HT1080 (cell line): ENCODE measurements around the gene RFX4. TPM values are rescaled to one million over a fixed set of nuclear protein-coding genes. Genes with fewer than 3 reads are reported as not detected.

Experiments used
- DNase-seq: peaks from one replicate; pipeline ENCODE4 v3.0.0-alpha.2; 2015; ENCODE audit warnings: low read depth
- total RNA-seq: library from RNA; depleted of rRNA; stranded (reverse); fragments of >200 nt; shearing (Covaris generic); gene quantifications from 2 replicates; pipeline ENCODE4 v1.2.3, GENCODE V29; 2014; rRNA removed

The RFX4 gene
- total RNA-seq, 1 experiment from 2014 or later, result not detected

DNA sequence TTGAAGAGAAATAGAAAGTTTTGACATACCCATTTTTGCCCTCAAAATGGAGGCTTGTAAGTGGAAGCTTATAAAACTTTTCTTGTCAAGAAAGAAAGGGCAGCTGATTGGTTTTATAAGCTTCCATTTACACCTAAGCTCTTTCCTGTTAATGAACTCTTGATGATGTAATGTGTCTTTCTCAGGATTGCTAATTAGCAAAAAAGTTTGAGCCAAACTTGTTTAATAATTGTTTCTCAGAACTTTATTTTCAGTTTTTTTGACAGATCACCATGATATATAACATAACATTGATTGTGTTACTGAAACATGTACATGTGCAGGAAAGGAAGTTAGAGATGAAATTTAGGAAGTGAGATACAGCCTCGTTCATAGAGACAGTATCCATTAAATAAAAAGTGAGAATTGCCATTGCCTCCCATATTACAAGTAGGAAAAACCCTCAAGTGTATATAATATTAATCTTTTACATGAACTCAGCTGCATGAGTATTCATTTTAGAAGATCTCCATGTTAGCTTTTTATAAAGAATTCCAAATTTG lies 218.4 kb downstream of the RFX4 start:
- no peak for DNase-seq

DNA sequence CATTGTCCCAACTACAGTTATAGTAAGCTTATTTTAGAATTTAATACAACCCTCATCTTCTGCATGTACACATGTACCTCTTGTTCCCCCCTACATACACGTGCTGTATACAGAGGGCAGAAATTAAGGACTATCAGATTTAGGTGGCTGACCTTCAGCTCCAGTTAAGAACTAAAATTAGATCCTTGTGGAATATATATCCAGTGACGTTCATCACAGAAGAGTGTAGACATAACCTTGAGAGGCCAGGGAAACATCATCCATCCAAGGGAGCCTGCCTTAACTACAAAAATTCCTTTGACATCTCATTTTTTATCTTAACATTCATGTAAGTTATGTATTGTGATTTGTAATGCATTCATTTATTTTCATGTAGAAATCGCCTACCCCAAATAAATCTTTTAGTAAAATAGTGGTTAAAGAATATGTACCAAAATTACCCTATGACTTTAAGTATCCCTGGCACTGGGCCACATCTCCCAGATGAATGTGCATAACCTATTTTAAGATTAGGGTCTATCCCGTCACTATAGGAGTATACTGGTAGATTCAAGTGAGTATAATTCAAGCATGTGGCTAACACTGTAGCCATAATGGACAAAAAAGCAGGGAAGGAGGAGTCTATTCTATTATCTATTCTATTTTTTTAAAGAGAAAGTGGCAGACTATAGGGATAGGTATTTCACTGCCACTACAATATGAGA lies 219.2 kb downstream of the RFX4 start:
- no peak for DNase-seq

DNA sequence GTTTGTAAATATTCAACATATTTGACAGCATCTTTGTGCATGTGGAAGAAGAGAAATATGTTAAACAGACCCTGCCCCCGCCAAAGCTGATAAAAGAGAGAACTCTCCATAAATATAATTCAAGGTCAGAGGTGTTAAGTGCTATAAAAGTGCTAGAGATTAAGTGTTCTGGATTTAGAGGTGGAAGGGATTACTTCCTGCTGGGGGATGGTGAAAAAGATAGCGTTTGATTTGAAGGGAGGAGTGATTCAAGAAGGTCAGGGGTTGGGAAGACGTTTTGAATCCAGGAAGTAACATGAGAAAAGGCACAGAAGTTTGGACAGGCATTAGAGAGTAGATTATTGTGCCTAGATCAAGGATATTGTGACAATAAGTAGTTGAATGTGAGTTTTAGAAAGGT lies 221.9 kb downstream of the RFX4 start:
- DNase-seq, result no peak

Other genes with a start within 250 kb of the RFX4 start
- 16.7 and 18.8 TPM in 2 replicates for gene POLR3B, start 225.3 kb upstream of the RFX4 start, total RNA-seq
- 12.6 and 12.7 TPM in 2 replicates for gene RIC8B, start 191.7 kb downstream of the RFX4 start, total RNA-seq